Gastrocnemius medialis (tissue), 4 donors: ENCODE results near the gene C6orf89. TPM values are rescaled to one million over a fixed set of nuclear protein-coding genes. Genes with fewer than 3 reads are reported as not detected.

Experiments
- ATAC-seq, 2 donors: fragments of 150-250 bp; one replicate each; pipeline ENCODE4 v1.9.1; 2016
- DNase-seq, 2 donors: peaks; one replicate each; pipeline ENCODE4 v3.0.0-alpha.2; 2019
- H3K27ac ChIP-seq, 4 donors: fragments of 200-600 bp; sonication (generic); 1 replicate in 1 of 4; 2 replicates in 3 of 4; pipeline ENCODE4 v1.5.1; 2016 to 2018; ENCODE audit warnings: mild to moderate bottlenecking in 2 of 4, moderate library complexity in 1 of 4
- H3K27me3 ChIP-seq, 3 donors: fragments of 200-600 bp; sonication (generic) in 2 of 3; 1 replicate in 1 of 3; 2 replicates in 2 of 3; pipeline versions ENCODE4 v1.5.1 to v1.6.0; 2016 to 2019; ENCODE audit warnings: mild to moderate bottlenecking in 1 of 3, moderate library complexity in 1 of 3
- H3K36me3 ChIP-seq, 2 donors: fragments of 200-600 bp; sonication (generic) in 1 of 2; one replicate each; pipeline ENCODE4 v1.5.1; 2017 to 2018
- H3K4me1 ChIP-seq, 2 donors: fragments of 200-600 bp; sonication (generic) in 1 of 2; one replicate each; pipeline ENCODE4 v1.5.1; 2016 to 2017; ENCODE audit warnings: mild to moderate bottlenecking in 2 of 2
- H3K4me3 ChIP-seq, 4 donors: fragments of 200-600 bp; sonication (generic) in 3 of 4; 1 replicate in 1 of 4; 2 replicates in 3 of 4; pipeline ENCODE4 v1.5.1; 2016 to 2019; ENCODE audit warnings: mild to moderate bottlenecking in 2 of 4
- H3K9me3 ChIP-seq, 3 donors: fragments of 200-600 bp; sonication (generic) in 2 of 3; 1 replicate in 1 of 3; 2 replicates in 2 of 3; pipeline ENCODE4 v1.5.1; 2016 to 2019
- POLR2A ChIP-seq, 2 donors: fragments of 450-650 bp; IDR thresholded peaks; one replicate each; pipeline ENCODE4 v1.6.1; 2017; ENCODE audit warnings: antibody characterized with exemption in 2 of 2, mild to moderate bottlenecking in 2 of 2, moderate library complexity in 2 of 2
- in situ Hi-C, 4 donors: fragments of 200-750 bp; cut with MboI; loops; one replicate each; pipeline versions ENCODE4 v1.15.0 to v1.8.0; 2017; ENCODE audit warnings: low sequenced_read_pairs in 4 of 4
- intact Hi-C: fragments of 100-400 bp; cut with DNase I; formaldehyde crosslinking; loops from one replicate; pipeline ENCODE4 v1.15.1; 2023; ENCODE audit warnings: low total_unique reads
- total RNA-seq, 4 donors: library from RNA; depleted of rRNA; stranded (reverse); fragments of >200 nt; gene quantifications; one replicate each; pipeline versions ENCODE4 v1.1.0 to v1.2.3, GENCODE V29; 2016
- TF ChIP-seq, protein P1 (sequence below), 5 experiments: fragments of 450-650 bp in 3 of 5; fragments of 200-600 bp in 2 of 5; sonication (generic) in 2 of 5; IDR thresholded peaks in 4 of 5; conservative IDR thresholded peaks in 1 of 5; 1 replicate in 4 of 5; 2 replicates in 1 of 5; pipeline ENCODE4 v1.5.1; 2016 to 2019; ENCODE audit warnings: antibody characterized with exemption in 5 of 5, mild to moderate bottlenecking in 3 of 5, moderate library complexity in 3 of 5

C6orf89 gene
- total RNA-seq, 4 donors from 2014 or later, result 30.8 to 53.2 (median 38.8) TPM

- Histone ChIP-seq H3K9me3 (no peaks in the 10 kb centered on the region), H3K27ac (no peak overlapping the region), H3K27me3 (no peaks in the 10 kb centered on the region), H3K36me3 (peaks cover 0 to 56% of the 10 kb centered on the region in 2 donors), H3K4me1 (peaks cover 0 to 4% of the 10 kb centered on the region in 2 donors), H3K4me3 (no peak overlapping the region)
- TF ChIP-seq, protein P1, sequence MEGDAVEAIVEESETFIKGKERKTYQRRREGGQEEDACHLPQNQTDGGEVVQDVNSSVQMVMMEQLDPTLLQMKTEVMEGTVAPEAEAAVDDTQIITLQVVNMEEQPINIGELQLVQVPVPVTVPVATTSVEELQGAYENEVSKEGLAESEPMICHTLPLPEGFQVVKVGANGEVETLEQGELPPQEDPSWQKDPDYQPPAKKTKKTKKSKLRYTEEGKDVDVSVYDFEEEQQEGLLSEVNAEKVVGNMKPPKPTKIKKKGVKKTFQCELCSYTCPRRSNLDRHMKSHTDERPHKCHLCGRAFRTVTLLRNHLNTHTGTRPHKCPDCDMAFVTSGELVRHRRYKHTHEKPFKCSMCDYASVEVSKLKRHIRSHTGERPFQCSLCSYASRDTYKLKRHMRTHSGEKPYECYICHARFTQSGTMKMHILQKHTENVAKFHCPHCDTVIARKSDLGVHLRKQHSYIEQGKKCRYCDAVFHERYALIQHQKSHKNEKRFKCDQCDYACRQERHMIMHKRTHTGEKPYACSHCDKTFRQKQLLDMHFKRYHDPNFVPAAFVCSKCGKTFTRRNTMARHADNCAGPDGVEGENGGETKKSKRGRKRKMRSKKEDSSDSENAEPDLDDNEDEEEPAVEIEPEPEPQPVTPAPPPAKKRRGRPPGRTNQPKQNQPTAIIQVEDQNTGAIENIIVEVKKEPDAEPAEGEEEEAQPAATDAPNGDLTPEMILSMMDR (IDR thresholded peaks at IDR 0.05 in 4 of 5, conservative IDR thresholded peaks at IDR 0.05 in 1 of 5), result no peak
- TF ChIP-seq POLR2A (IDR thresholded peaks at IDR 0.05), result no peak
- in situ Hi-C loops, result no loop called here
- intact Hi-C loops, result no loop called here
- no peak for ATAC-seq
- no peak for DNase-seq
Observed at GRCh38 chr6:36967757-36968156, 82.0 kb downstream of the C6orf89 start.

DNA sequence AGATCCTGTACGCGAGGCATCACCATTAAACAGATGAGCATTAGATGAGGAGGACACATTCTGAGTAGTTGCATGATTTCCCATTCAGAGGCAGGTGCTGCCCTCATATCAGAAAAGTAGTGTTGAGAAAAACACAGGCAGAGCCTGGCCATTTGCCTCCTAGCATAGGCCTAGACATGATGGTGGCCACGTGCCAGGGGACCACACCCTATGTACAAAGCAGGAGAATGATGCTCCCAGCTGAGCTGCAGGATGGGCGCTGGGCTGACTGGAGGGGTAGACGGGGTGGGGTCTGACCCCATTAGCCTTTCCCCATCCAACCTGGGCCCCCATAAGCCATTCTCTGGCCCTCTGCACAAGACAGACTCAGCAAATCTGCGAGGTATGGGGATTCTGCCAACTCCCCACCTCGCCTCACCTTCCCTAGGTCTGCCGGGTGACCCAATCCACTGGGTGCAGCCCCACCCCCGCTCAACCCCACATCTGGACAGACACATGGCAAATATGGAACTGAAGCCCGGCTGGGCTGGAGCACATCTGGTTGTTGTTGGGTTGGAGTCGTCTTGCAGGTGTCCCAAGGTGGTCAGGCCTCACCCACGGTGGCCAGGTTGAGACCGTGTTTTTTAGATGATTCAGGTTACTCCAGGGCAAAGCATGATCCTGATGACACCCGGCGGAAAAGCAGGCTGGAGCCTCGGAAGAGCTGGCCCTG, 82.7 kb downstream of the C6orf89 start:
- intact Hi-C loops, result no loop called here
- no peaks in the 10 kb centered on the region for H3K27me3 ChIP-seq
- H3K4me3 ChIP-seq, result no peak overlapping the region
- in situ Hi-C loops, result no loop called here
- DNase-seq, result peak in 1 of 2 donors; percentile 60
- TF ChIP-seq POLR2A (IDR thresholded peaks at IDR 0.05), result no peak
- TF ChIP-seq, protein P1 (IDR thresholded peaks at IDR 0.05 in 4 of 5, conservative IDR thresholded peaks at IDR 0.05 in 1 of 5), result no peak
- H3K27ac ChIP-seq, result peak overlapping the region in 1 of 4 donors; percentile 18
- peaks cover 0 to 4% of the 10 kb centered on the region in 2 donors for H3K4me1 ChIP-seq
- H3K36me3 ChIP-seq, result peaks cover 0 to 63% of the 10 kb centered on the region in 2 donors
- peak in 1 of 2 donors; percentile 22 for ATAC-seq
- no peaks in the 10 kb centered on the region for H3K9me3 ChIP-seq

DNA sequence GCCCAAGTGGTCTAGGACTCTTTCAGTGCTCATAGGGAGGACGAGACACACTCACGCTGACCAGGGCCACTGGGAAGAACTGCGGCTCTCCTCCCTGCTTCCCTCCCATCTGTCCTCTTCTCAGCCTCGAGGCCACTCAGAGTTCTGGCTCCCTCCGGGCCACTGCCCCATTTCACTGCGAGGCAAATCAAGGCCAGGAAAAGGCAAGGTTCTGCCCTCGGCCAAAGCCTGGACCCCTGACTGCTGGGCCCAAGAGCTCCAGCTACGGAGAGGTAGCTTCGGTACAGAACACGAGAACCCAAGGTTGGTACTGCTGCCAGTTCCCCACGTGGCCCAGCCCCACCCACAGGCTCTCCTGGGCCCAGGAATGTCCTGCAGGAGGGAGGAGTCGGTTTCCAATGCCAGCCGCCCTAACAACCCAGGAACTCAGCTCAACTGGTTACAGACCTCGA, 83.5 kb downstream of the C6orf89 start:
- ATAC-seq (peak in 1 of 2 donors; percentile 53), DNase-seq (peak in 1 of 2 donors; percentile 51)
- Histone ChIP-seq H3K27me3 (no peaks in the 10 kb centered on the region), H3K36me3 (peaks cover under 1 to 71% of the 10 kb centered on the region in 2 donors), H3K27ac (peak overlapping the region in 3 of 4 donors; percentile 4 to 43 (median 18)), H3K4me3 (no peak overlapping the region), H3K4me1 (peaks cover 0 to 4% of the 10 kb centered on the region in 2 donors), H3K9me3 (no peaks in the 10 kb centered on the region)
- intact Hi-C loops, result no loop called here
- in situ Hi-C loops, result no loop called here
- TF ChIP-seq POLR2A (IDR thresholded peaks at IDR 0.05), result no peak
- TF ChIP-seq, protein P1 (IDR thresholded peaks at IDR 0.05 in 4 of 5, conservative IDR thresholded peaks at IDR 0.05 in 1 of 5), result no peak

DNA sequence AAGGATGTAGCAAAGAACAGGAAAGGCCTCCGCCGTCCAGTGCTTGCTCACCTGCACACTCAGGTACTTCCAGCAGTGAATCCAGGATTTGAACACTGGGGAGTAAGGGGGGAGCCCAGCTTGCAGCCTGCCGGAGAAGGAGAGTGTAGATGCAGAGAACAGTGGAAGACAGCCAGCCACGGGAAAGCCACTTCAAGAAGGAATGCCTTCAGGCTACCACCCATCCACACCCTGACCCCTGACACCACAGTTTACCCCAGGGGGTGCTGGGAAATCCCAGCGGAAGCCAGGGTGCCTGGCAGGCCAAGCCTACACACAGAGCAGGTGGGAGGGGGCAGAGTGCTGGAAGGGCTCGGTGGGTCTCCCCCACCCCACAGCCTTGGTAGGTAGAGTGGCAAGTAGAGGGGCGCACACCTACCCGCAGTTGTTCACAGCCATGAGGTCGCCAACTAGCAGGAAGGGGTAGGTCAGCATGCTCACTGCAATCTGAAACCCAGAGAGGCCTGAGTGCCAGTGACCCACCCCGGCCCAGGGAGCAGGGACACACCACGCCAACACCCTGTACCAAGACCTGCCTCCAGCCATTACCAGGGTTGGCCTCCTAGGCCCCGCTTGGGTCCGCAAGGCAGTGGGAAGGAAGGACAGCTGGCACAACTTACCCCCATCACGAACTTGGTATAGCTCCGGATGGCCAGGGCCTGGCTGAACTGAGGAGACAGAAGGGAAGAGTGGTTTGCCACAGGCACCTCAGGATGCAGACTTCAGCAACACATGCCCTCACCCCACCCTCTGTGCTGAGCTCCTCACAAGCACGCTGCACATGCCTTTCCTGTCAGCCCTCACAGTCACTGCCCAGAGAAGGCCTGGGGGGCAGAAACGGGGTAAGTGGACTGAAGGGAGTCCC, 84.5 kb downstream of the C6orf89 start:
- H3K4me3 ChIP-seq, result no peak overlapping the region
- no peak overlapping the region for H3K27ac ChIP-seq

More for the DNA sequence above, 84.5 kb downstream of the C6orf89 start:
- no peak for DNase-seq
- in situ Hi-C loops (no loop called here), intact Hi-C loops (no loop called here)
- peaks cover 0 to 4% of the 10 kb centered on the region in 2 donors for H3K4me1 ChIP-seq
- no peaks in the 10 kb centered on the region for H3K9me3 ChIP-seq
- no peaks in the 10 kb centered on the region for H3K27me3 ChIP-seq
- peaks cover 5 to 81% of the 10 kb centered on the region in 2 donors for H3K36me3 ChIP-seq
- no peak for ATAC-seq
- TF ChIP-seq, protein P1 (IDR thresholded peaks at IDR 0.05 in 4 of 5, conservative IDR thresholded peaks at IDR 0.05 in 1 of 5), result no peak
- no peak for TF ChIP-seq POLR2A (IDR thresholded peaks at IDR 0.05)
